EL (cell line): ENCODE data around the gene BTBD6.

ENCODE experiments used
- DNase-seq: peaks from one replicate; pipeline ENCODE4 v3.0.0-alpha.2; 2016

BTBD6 gene

GRCh38 chr14:105211758-105212089 is 36.6 kb upstream of the BTBD6 start:
- no peak for DNase-seq

GRCh38 chr14:105212541-105213300 is 35.6 kb upstream of the BTBD6 start:
- DNase-seq, result no peak

- DNase-seq, result no peak
Measured at GRCh38 chr14:105213361-105213760, 35.0 kb upstream of the BTBD6 start.

GRCh38 chr14:105214324-105214915 is 33.9 kb upstream of the BTBD6 start:
- DNase-seq, result no peak

- DNase-seq, result no peak
Measured at GRCh38 chr14:105215602-105216001, 32.7 kb upstream of the BTBD6 start.

- DNase-seq, result no peak
Measured at GRCh38 chr14:105216490-105217247, 31.7 kb upstream of the BTBD6 start.

GRCh38 chr14:105217774-105218173 is 30.6 kb upstream of the BTBD6 start:
- no peak for DNase-seq

- no peak for DNase-seq
Measured at GRCh38 chr14:105218611-105219010, 29.7 kb upstream of the BTBD6 start.

- DNase-seq, result no peak
Measured at GRCh38 chr14:105219043-105219612, 29.2 kb upstream of the BTBD6 start.

- DNase-seq, result no peak
Measured at GRCh38 chr14:105219753-105220152, 28.6 kb upstream of the BTBD6 start.

GRCh38 chr14:105220699-105221597 is 27.4 kb upstream of the BTBD6 start:
- DNase-seq, result no peak

GRCh38 chr14:105221598-105222178 is 26.6 kb upstream of the BTBD6 start:
- no peak for DNase-seq

GRCh38 chr14:105223260-105223659 is 25.1 kb upstream of the BTBD6 start:
- no peak for DNase-seq

GRCh38 chr14:105223770-105224544 is 24.4 kb upstream of the BTBD6 start:
- DNase-seq, result no peak

- DNase-seq, result no peak
Measured at GRCh38 chr14:105224845-105225570, 23.3 kb upstream of the BTBD6 start.

GRCh38 chr14:105226198-105226597 is 22.1 kb upstream of the BTBD6 start:
- no peak for DNase-seq

GRCh38 chr14:105227346-105227745 is 21.0 kb upstream of the BTBD6 start:
- no peak for DNase-seq

GRCh38 chr14:105228562-105228961 is 19.8 kb upstream of the BTBD6 start:
- DNase-seq, result no peak

- DNase-seq, result no peak
Measured at GRCh38 chr14:105229099-105229655, 19.2 kb upstream of the BTBD6 start.

GRCh38 chr14:105240811-105241576 is 7.3 kb upstream of the BTBD6 start:
- DNase-seq, result no peak
